ENCODE measurements around the gene CNTNAP4. TPM values are rescaled to one million over a fixed set of nuclear protein-coding genes. Genes with fewer than 3 reads are reported as not detected.

Gene CNTNAP4
- total RNA-seq, 1 experiment from 2014 or later: not detected

DNA sequence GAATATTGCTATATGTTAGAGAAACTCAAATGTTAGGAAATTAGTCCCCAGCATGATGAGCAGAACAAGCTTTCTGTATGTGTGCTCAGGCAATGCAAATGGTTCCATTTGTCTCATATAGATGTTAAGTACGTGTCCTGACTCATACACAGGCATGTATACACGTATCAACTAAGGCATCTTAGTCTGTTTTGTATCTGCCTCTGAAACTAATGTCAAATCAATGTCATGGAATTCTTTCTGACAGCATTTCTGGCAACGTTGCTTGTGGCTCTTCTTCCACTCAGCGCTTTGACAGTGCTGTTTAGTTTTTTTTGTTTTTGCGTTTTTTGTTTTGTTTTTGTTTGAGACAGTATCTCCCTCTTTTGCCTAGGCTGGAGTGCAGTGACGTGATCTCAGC, 111.9 kb downstream of the CNTNAP4 start:
- no peak for DNase-seq (ENCODE audit: low read depth)

DNA sequence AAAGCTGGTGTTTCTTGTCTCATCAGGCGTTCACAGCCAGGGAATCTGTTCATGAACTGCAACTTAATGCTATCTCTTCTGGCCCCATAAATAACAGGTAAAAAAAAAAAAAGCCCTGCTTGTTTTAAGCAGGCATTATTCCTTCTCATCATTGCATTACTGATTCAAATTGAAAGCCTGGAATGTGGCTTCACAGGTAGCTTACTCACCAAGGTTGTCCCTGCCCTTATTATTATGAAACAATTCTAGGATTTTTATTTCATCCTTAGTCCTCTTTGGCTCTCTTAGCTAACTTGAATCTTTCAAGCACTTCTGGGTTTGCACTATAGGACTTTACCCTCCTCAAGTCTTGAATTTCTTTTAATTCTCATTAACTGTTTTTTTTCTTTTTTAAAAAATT, 113.3 kb downstream of the CNTNAP4 start:
- DNase-seq (ENCODE audit: low read depth): no peak

DNA sequence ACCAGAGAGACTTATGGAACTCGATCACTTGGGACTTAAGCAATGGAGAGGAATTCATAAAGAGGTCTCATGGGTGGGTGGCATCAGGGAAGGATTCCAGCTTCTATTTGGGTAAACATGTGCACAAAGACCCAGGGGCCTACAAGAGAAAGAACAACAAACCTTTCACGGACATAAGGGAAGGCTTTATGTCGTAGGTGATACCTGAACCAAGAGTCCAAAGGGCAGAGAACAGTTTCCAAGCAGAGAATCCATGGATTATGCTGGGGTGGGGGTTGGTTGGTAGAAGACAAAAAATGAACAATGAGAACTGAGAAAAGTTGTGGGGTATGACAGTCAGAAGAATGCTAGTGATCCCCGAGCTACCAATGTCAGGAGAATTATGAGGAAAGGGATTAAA, 119.8 kb downstream of the CNTNAP4 start:
- no peak for DNase-seq (ENCODE audit: low read depth)

DNA sequence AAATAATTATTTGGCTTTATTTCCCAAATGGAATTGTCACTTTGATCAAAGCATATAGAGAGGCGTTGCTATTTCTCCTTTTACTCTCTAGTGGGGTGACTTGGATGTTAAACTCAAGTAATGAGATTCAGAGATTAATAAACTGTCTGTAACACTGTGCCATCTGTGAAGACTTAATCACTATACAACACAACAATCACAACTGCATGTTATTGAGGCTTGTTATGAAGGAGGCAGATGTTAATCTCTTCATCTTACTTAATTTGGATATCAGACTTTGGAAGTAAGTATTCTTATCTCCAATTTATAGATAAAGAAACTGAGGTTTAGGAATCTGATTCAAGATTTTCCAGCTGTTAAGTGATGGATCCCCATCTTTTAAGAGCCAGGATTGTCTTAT, 132.5 kb downstream of the CNTNAP4 start:
- DNase-seq (ENCODE audit: low read depth): no peak

DNA sequence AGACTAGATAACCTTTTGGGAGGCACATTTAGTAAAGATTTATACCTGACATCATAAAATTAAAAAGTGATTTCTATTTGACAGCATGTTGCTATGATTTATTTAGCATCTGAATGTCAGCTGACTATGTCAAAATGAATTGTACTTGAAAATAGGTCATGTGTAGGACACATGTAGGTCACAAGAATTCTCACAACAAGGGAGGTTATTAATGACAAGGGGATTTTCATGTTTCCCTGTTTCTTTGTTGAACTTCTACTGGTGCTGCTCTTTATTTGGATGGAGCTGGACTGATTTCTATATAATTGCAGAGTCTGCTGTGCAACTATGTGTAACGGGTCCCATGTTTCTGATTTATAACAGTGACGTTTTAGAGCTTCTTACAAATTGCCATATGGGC, 144.4 kb downstream of the CNTNAP4 start:
- no peak for DNase-seq (ENCODE audit: low read depth)

DNA sequence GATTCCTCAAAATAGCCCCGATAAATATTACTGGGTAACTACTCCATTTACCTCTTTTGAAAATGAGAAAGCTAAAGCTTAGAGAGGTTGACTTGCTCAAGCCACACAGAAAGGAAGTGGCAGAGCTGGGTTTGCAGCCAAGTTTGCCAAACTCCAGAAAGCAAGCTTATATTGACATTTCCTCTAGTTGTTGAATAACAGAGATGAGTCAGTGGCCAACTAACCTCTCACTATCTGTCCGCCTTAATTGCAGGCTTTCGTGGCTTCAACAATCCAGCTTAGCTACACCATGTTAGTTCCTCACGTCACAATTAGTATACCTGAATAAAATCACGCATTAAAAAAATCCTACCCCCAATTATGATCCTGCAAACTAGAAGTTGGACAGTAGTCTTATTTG, 151.7 kb downstream of the CNTNAP4 start:
- DNase-seq (ENCODE audit: low read depth): peak; percentile 4

DNA sequence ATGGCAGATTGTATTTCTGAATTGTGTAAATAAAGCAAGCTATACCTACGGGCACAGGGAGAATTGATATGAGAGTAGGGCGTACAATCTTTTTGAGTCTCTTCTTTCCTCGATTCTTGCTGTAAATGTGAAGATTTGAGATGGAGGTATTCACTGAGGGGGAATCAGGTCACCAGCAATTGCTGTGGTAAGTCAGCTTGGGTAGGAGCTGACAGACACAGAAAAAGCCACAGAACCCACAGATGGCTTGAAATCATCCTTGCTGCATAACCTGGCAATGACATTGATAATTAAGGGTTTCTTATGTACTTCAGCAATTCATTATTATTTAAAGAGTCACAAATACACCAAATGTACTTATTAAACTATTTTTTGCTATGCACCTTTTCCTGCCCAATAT, 164.2 kb downstream of the CNTNAP4 start:
- DNase-seq (ENCODE audit: low read depth): no peak

DNA sequence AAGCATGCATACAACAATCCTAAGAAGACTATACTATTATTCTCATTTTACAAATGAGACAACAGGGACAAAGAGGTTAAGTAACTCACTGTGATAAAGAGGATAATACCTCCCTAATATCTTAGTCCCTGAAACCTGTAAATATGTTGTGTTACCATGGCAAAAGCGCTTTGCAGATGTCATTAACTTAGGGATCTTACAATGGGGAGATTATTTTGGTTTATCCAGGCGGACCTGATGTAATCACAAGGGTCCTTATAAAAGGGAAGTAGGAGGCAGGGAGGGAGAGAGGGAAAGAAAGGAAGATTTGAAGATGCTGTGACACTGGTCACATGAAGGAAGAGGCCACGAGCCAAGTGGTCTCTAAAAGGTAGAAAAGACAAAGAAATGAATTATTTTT, 164.7 kb downstream of the CNTNAP4 start:
- DNase-seq (ENCODE audit: low read depth): no peak

DNA sequence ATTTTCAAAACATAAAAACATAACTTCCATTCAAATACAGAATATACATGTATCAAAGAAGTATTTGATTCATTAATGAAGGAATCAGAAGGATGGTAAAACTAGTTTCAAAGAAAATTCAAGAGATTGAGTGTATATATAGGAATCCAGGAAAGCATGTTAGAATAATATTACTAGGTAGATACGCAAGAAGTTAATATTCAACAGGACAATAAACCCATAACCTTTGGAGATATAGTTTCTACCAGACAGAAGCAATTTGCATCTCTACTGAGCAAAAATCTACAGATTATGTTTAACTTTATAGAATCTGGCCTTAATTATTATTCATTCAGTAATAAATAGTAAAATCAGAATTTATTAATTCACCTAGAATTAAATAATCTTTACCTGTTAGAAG, 166.8 kb downstream of the CNTNAP4 start:
- DNase-seq (ENCODE audit: low read depth): no peak

DNA sequence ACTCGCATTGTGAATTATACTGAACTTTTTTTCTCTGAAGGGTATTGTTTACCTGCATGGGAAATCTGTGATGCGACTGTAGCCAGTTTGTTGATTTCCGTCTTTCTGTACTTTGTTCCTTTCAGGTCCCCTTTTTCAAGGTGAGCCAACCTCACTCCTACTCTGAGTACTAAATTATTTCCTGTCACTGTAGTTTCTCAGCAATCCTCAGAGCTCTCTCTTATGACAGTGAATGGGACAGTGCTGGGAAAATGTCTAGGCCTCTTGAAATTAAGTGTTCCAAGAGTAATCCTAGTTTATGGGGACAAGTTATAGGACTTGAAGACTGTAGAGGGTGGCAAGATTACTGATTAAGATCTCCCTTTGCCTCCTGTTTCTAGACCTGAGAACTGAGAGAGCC, 167.6 kb downstream of the CNTNAP4 start:
- no peak for DNase-seq (ENCODE audit: low read depth)

DNA sequence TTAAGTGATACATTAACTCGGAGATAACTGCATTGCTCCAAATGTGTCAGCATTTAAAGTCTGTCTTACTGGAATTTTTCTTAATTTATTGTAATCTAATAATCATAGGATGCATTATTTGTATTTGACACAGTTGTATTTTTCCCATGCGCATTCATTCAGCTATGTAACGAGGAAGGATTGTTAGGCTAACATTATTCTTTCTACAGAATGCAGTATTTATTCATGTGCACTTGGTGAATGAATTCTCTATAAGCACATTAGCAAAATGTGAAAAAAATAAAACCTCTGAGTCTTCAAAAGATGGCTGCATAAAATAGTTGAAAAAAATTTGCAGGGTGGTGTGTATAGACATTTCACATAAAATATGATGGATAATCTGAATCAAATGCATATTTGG, 168.6 kb downstream of the CNTNAP4 start:
- DNase-seq (ENCODE audit: low read depth): no peak

DNA sequence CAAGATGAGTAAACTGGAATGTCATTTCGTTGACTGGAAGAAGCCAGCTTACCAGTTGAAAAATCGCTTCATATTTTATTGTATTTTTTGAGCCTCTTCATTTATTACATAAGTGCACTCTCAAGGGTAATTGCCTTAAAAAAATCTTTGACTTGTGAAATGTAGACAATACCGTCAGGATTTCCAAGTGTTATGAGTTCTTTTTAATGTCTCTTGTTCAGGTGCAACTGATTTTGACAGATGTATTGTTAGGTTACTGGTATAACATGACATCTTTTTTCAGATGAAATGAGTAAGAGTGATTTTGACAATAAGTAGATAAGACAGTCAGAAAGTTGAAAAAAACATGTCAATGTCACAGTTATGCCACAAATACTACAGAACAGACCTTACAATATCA, 169.1 kb downstream of the CNTNAP4 start:
- no peak for DNase-seq (ENCODE audit: low read depth)

DNA sequence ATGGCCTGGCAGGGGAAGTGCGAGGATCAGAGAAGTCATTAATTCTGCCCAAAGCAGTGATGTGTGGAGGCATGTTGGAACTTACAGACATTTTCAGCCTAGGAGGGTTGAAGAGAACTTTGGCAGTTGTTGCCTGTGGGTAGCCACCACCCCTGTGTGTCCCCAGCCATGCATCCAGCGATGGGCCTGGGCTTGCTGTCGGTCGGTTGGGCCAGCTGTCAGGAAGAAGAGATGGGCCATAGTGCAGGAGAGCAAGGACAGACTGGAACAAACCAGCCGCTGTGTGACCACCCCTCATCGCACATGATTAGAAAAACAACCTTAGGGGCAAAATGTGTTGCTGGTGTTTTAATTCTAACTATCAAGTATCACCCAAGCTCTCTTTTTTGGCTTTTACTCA, 173.7 kb downstream of the CNTNAP4 start:
- DNase-seq (ENCODE audit: low read depth): no peak

DNA sequence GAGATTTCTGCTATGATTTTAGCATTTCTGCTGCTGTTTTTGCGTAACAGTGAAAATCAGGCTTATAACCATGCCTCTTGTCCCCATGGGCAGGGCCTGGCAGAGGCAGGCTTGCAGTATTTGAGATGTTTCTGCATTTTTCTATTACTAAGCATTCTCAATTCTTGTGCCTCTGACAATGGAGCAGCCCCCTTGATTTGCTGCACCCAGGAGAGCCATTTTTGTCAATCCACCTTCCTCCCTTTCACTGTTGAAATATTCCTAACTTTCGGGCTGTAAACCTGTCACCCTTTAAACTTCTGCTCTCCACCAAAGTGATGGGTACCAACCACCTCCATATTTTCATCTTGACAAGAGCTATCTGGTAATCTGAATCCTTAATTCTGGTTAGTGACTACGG, 178.1 kb downstream of the CNTNAP4 start:
- DNase-seq (ENCODE audit: low read depth): no peak

DNA sequence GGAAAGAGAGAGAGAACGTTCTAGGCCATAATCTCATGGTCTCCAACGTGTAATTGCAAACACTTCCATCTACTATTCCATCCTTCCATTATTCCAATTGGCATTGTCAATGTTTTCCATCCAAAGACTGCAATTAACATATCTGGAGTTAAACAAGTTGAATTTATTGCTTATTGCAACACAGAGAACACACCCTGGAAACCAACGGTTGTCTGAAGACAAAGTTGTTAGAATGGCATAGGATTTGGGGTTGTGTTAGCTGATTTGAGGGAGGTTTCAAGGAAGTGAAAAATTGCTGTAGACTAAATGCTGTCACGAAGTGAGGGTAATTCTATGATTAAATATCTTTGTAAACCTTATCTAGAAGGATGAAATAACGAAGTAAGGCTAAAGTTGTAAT, 178.8 kb downstream of the CNTNAP4 start:
- DNase-seq (ENCODE audit: low read depth): no peak

DNA sequence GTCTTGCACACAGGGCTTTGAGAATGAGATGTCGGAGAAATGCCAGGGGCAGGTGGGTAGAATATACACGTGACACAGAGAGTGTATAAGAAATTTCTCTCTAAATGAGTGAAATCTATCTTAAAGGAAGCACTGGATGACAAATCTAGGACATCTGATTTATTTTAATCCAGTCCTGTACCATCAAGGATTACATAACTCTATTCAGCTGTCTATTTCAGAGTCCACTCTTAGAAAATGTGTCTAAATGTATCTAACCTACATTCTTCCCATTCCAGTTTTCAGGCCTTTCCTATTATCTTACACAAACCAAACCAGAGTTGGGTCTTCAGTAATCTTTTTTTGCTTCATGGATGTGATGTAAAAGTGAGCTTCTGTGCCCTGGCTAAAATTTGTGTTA, 181.9 kb downstream of the CNTNAP4 start:
- DNase-seq (ENCODE audit: low read depth): no peak

DNA sequence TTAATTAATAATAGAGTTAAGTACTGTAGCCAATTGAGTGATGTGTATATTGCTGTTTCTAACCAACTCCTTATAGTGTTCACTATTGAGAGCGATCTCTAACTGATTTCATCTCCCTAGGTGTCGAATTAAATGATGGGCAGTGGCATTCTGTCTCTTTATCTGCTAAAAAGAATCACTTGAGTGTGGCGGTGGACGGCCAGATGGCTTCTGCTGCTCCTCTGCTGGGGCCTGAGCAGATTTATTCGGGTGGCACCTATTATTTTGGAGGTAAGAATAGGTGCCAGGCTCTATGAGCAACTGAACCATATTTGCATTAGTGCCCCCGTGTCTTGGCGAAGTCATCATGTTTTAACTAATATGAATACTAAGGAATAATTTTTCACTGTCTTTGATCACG, 184.6 kb downstream of the CNTNAP4 start:
- no peak for DNase-seq (ENCODE audit: low read depth)

DNA sequence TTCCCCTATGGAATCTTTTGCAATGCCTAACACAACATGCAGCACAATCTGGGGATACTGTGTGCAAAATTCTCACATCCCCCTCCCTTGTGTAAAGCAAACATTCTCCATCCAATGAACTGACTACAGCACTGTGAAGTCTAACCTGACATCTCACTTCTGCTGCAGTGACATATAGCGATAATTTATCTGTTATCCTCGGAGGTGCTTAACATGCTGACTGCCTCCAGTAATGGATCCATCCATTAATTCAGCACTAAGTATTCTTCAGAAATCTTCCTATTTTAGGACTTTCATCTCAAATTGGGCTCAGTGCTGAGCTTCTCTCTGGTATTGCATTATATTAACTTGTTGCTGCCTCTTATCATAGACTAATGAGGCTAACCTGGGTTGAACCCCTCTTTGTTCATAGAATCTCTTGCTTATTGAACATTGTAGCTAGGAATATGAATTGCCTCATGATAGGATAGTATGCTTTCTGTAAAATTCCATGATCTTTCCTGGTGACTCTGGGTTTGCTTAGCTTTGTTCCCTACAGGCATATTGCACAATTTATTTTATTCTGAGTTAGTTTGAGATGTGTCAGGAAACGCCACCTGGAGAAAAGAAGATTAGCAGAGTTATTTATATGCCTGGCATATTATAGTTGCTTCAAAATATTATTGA, 187.9 kb downstream of the CNTNAP4 start:
- DNase-seq (ENCODE audit: low read depth): no peak

DNA sequence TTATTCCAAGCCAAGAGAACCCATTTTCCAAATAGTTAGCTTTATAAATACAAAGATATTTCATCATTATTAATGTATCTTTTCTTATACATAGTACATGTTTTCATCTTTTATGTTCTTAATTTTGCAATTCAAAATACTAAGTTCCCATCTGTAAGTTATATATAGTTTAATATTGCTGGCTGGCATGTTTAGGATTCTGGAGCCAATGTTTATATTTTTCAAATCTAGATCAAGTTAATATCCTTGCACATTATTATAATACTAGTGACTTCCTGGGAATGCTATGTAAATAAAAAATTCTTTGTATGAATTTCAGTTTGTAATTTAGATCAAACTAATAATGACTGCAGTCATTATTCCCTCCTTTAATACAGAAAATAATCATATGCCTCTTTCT, 189.7 kb downstream of the CNTNAP4 start:
- no peak for DNase-seq (ENCODE audit: low read depth)

DNA sequence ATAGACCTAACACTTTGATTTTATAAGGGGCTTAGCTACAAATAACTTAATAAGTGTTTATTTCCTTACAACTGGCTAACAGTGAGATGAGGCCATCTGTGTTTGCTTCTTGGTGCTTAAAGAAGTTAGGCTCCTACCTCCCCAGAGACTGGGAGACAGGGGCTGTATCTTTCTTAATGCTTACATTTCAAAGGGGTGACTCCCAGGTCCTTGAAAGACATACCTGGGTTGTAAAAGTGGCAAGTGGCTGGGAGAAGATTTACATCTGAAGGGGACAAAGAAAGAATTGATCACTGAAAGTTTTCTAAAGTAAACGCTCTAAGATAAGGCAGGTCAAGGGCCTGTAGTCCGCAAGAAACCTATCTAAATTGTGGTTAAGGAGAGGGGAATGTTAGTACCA, 196.8 kb downstream of the CNTNAP4 start:
- DNase-seq (ENCODE audit: low read depth): no peak

DNA sequence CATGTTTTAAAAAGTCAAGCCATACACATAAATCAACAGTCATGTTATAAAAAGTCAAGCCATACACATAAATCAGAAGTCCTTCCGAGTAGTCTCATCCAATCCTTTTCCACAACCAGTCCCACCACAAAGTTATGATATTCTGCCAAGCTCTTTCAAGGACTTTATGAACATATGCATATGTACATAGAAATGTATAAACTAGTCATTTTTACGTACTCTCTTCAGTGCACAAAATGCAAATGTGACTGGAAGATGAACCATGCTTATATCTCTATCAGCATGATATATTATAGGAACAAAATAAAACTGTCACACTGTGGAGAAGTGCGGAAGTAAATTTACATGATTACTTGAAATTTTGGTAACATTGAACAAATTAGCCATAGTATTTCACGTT, 200.9 kb downstream of the CNTNAP4 start:
- DNase-seq (ENCODE audit: low read depth): no peak

DNA sequence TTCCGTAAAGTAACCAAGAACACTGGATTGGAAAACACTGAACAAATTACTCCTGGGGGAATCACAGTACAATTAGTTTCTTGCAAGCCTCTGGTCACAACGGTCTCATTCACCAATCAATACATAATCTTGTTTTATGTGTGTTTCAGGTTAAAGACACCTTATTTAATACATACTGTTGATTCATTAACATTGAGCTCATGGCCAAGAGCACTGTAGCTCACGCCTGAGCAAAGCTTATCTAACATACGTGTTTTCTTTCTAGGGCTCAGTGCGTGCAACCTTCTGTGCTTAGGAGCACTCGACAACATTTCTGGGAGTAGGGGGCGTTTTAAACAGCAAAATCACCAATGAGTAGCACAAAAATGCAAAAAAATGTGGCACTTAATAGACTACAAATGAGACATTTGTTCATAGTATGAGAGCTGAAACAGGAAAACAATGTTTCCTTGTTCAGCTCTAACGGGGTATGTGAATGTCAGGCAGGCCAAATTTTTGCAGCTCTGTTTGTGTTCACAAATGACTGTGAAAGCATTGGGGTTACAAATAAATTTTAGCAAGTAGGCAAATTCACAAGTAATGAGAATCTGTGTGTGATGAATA, 206.2 kb downstream of the CNTNAP4 start:
- no peak for DNase-seq (ENCODE audit: low read depth)

DNA sequence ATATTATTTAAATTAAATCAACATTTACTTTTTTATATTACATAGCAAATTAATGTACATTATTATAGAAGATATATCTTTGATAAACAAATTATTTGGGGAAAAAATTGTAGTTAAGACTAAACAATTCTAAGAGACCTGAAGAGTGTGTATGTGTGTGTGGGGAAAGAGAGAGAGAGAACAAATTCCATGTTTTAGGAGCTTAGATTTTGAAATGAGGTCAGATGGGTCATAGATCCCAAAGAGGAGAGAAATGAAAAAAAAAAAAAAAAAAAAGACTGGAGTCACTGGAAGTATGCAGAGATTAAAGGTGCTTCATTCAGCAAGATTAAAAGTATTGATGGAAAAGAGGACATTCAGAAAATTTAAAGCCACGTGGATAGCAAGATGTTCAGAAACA, 206.8 kb downstream of the CNTNAP4 start:
- no peak for DNase-seq (ENCODE audit: low read depth)

DNA sequence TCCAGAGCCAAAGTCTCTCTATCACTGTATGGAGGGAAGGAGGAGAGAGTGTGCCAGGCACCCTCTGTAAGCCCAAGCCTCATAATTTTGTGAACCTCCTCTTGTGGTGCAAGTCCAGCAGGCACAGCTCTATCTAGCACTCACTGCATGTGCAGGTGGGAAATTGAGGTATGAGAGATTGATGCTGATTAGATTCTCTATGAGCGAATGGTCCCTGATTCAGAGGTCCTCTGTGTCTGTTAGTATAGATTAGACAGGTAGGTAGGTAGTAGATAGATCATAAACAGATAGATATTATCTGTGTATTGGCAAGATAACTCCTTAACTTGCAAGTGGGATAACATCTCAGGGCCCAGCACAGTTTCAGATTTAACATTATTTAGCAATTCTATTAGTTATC, 209.5 kb downstream of the CNTNAP4 start:
- no peak for DNase-seq (ENCODE audit: low read depth)
